IMR-90 (cell line): Measurements from ENCODE around the gene HECW1.

ENCODE experiments used
- BHLHE40 ChIP-seq: fragments of 150-350 bp; IDR thresholded peaks from 2 replicates; pipeline ENCODE4 v1.6.1; 2016; ENCODE audit warnings: mild to moderate bottlenecking, low read depth, low read length
- CEBPB ChIP-seq: IDR thresholded peaks from 2 replicates; pipeline ENCODE4 v1.6.1; 2012; ENCODE audit warnings: low read depth, low read length, improper control_type of control experiment
- CTCF ChIP-seq: conservative IDR thresholded peaks from 2 replicates; pipeline ENCODE4 v1.5.1; 2012; ENCODE audit warnings: mild to moderate bottlenecking, low read depth, low read length, improper control_type of control experiment
- ELK1 ChIP-seq: fragments of 150-350 bp; IDR thresholded peaks from 2 replicates; pipeline ENCODE4 v1.6.1; 2016; ENCODE audit warnings: low read depth, mild to moderate bottlenecking, low read length, moderate library complexity, borderline replicate concordance
- MAFK ChIP-seq: IDR thresholded peaks from 2 replicates; pipeline ENCODE4 v1.6.1; 2012; ENCODE audit warnings: low read depth, low read length, improper control_type of control experiment
- MAZ ChIP-seq: IDR thresholded peaks from 2 replicates; pipeline ENCODE4 v1.6.1; 2012; ENCODE audit warnings: low read depth, mild to moderate bottlenecking, low read length, improper control_type of control experiment, moderate library complexity, borderline replicate concordance
- NFE2L2 ChIP-seq: fragments of 150-350 bp; IDR thresholded peaks from 2 replicates; pipeline ENCODE4 v1.6.1; 2016; ENCODE audit warnings: low read depth, mild to moderate bottlenecking, low read length
- POLR2A ChIP-seq: IDR thresholded peaks from 2 replicates; pipeline ENCODE4 v1.6.1; 2012; ENCODE audit warnings: mild to moderate bottlenecking, low read depth, low read length
- RAD21 ChIP-seq: IDR thresholded peaks from 2 replicates; pipeline ENCODE4 v1.6.1; 2012; ENCODE audit warnings: low read length, improper control_type of control experiment
- RCOR1 ChIP-seq: IDR thresholded peaks from 2 replicates; pipeline ENCODE4 v1.6.1; 2012; ENCODE audit warnings: mild to moderate bottlenecking, low read length, improper control_type of control experiment; ENCODE audit not compliant: insufficient replicate concordance
- RFX5 ChIP-seq: IDR thresholded peaks from 2 replicates; pipeline ENCODE4 v1.8.0; 2012; ENCODE audit warnings: low read depth, mild to moderate bottlenecking, low read length, moderate library complexity
- SMC3 ChIP-seq: fragments of 150-350 bp; IDR thresholded peaks from 2 replicates; pipeline ENCODE4 v1.6.1; 2016; ENCODE audit warnings: low read depth, mild to moderate bottlenecking, antibody characterized with exemption, low read length, moderate library complexity
- USF2 ChIP-seq: fragments of 150-350 bp; IDR thresholded peaks from 2 replicates; pipeline ENCODE4 v1.6.1; 2017; ENCODE audit warnings: mild to moderate bottlenecking, antibody characterized with exemption, low read length, low read depth

- TF ChIP-seq POLR2A, result no peak
- TF ChIP-seq CTCF, result no peak
- TF ChIP-seq USF2, result no peak
- TF ChIP-seq CEBPB, result no peak
- no peak for TF ChIP-seq MAFK
- no peak for TF ChIP-seq RFX5
- TF ChIP-seq ELK1, result no peak
- no peak for TF ChIP-seq BHLHE40
- no peak for TF ChIP-seq RCOR1
- TF ChIP-seq RAD21, result no peak
- no peak for TF ChIP-seq SMC3
- TF ChIP-seq MAZ, result no peak
- no peak for TF ChIP-seq NFE2L2
Observed at GRCh38 chr7:43463401-43463980, 351.0 kb downstream of the HECW1 start.
